GM12878 (cell line): ENCODE measurements around the gene VPS52. TPM values are rescaled to one million over a fixed set of nuclear protein-coding genes. Genes with fewer than 3 reads are reported as not detected.

Source experiments
- ATAC-seq: fragments of 200-7000 bp; cut with Tn5 transposase; 3 replicates; pipeline ENCODE4 v1.9.1; 2020; ENCODE audit warnings: mild to moderate bottlenecking, moderate library complexity
- BruUV-seq: library from RNA; stranded (reverse); fragments of 400-500 nt; replicated peaks from 2 replicates; lab custom pipeline; 2021; lab: Mats Ljungman, UMichigan
- CTCF ChIA-PET: fragments of 300-600 bp; sonication (Branson Sonifier 250); formaldehyde crosslinking; extraction: SDS; loops from one replicate; lab custom pipeline; 2021; ENCODE audit warnings: inconsistent platforms; lab: Yijun Ruan, JAX
- POLR2A ChIA-PET: fragments of 350-600 bp; formaldehyde crosslinking; extraction: SDS; loops from one replicate; lab custom pipeline; 2021; ENCODE audit warnings: inconsistent platforms; lab: Charles Lee
- RAD21 ChIA-PET: fragments of 300-600 bp; sonication (Branson Sonifier 250); formaldehyde crosslinking; loops from one replicate; lab custom pipeline; 2023; ENCODE audit warnings: antibody characterized with exemption; ENCODE audit not compliant: unreplicated experiment; lab: Charles Lee
- SMC1A ChIA-PET: fragments of 300-600 bp; sonication (Branson Sonifier 250); formaldehyde crosslinking; loops from one replicate; lab custom pipeline; 2023; ENCODE audit not compliant: unreplicated experiment, uncharacterized antibody; lab: Charles Lee
- DNase-seq: peaks from one replicate; pipeline ENCODE4 v3.0.0-alpha.2; 2011; ENCODE audit warnings: low read depth, low spot score
- FAIRE-seq: peaks from 3 replicates; lab custom pipeline; 2011; peaks lifted over from hg19 to GRCh38; lab: Jason Lieb, UNC
- H2AFZ ChIP-seq: 2 replicates; pipeline ENCODE4 v1.6.0; 2011; ENCODE audit warnings: low read depth, low read length, control low read depth; ENCODE audit not compliant: control insufficient read depth
- H3K27ac ChIP-seq: 2 replicates; pipeline ENCODE4 v1.5.1; 2011; ENCODE audit warnings: control low read depth; ENCODE audit not compliant: control insufficient read depth, insufficient read depth
- H3K27me3 ChIP-seq, 2 experiments: replicated peaks in 1 of 2; 2 replicates each; pipeline versions ENCODE4 v1.6.0 to v1.6.1; 2011; ENCODE audit warnings: low read length in 1 of 2; ENCODE audit not compliant: control insufficient read depth in 2 of 2, insufficient read depth in 2 of 2
- H3K36me3 ChIP-seq, 2 experiments: 2 replicates each; pipeline ENCODE4 v1.5.1; 2011; ENCODE audit warnings: low read length in 1 of 2; ENCODE audit not compliant: control insufficient read depth in 2 of 2, insufficient read depth in 2 of 2
- H3K4me1 ChIP-seq: 2 replicates; pipeline ENCODE4 v1.6.1; 2011; ENCODE audit warnings: mild to moderate bottlenecking, low read length, moderate library complexity, mixed read lengths; ENCODE audit not compliant: control insufficient read depth, insufficient read depth
- H3K4me2 ChIP-seq: 2 replicates; pipeline ENCODE4 v1.6.0; 2011; ENCODE audit warnings: control low read depth; ENCODE audit not compliant: control insufficient read depth, insufficient read depth
- H3K4me3 ChIP-seq: fragments of 200-600 bp; sonication (generic); 2 replicates; pipeline ENCODE4 v1.5.1; 2016
- H3K79me2 ChIP-seq: 2 replicates; pipeline ENCODE4 v1.6.0; 2011; ENCODE audit warnings: low read length; ENCODE audit not compliant: control insufficient read depth, insufficient read depth
- H3K9ac ChIP-seq: 2 replicates; pipeline ENCODE4 v1.8.0; 2011; ENCODE audit warnings: low read length, control low read depth, mixed read lengths; ENCODE audit not compliant: control insufficient read depth, insufficient read depth
- H3K9me3 ChIP-seq: replicated peaks from 3 replicates; pipeline ENCODE4 v1.5.1; 2011; ENCODE audit warnings: mild to moderate bottlenecking, low read length; ENCODE audit not compliant: control insufficient read depth, insufficient read depth
- H4K20me1 ChIP-seq: 2 replicates; pipeline ENCODE4 v1.6.0; 2011; ENCODE audit not compliant: control insufficient read depth, insufficient read depth
- CBX3 ChIP-seq: fragments of 200-600 bp; sonication (generic); IDR thresholded peaks from 2 replicates; pipeline ENCODE4 v1.6.1; 2016; ENCODE audit warnings: low read depth, borderline replicate concordance
- CBX5 ChIP-seq: sonication (generic); IDR thresholded peaks from 2 replicates; pipeline ENCODE4 v1.6.1; 2016; ENCODE audit warnings: low read depth, moderate library complexity, mild to moderate bottlenecking, inconsistent platforms
- GATAD2B ChIP-seq: fragments of 450-650 bp; conservative IDR thresholded peaks from 2 replicates; pipeline ENCODE4 v1.6.1; 2017; ENCODE audit warnings: low read depth, mild to moderate bottlenecking, moderate library complexity
- WGBS: methylation state at CpG from one replicate; pipeline ENCODE4 v1.1.6; 2016; ENCODE audit warnings: low lambda C conversion rate; ENCODE audit not compliant: insufficient replicate concordance, insufficient coverage; ENCODE audit errors: missing lambda C conversion rate; 5-methylcytosine and 5-hydroxymethylcytosine counted together
- in situ Hi-C: fragments of 300-500 bp; cut with MboI; formaldehyde crosslinking; loops from 9 replicates; pipeline ENCODE4 v1.14.3; 2018; ENCODE audit warnings: mixed read lengths
- intact Hi-C: fragments of 100-400 bp; cut with micrococcal nuclease; formaldehyde crosslinking; loops from one replicate; pipeline ENCODE4 v1.14.2; 2022; ENCODE audit not compliant: unreplicated experiment
- polyA plus RNA-seq, 11 experiments: library from polyadenylated mRNA; depleted of rRNA in 4 of 11; unstranded in 6 of 11; stranded (reverse) in 5 of 11; fragments of >200 nt; fragmentation: Nextera tagmentation in 4 of 11; fragmentation: Illumina TruSeq in 1 of 11; extraction: Ambion mirVana in 4 of 11; extraction: Trizol in 1 of 11; gene quantifications; 1 replicate in 1 of 11; 2 replicates in 10 of 11; pipeline versions ENCODE4 v1.2.1 to v1.2.3, GENCODE V29; 2011 to 2016; ENCODE audit warnings: inconsistent platforms in 2 of 11, missing spikeins in 2 of 11, low read depth in 1 of 11
- total RNA-seq, 4 experiments: library from RNA; depleted of rRNA in 3 of 4; stranded (reverse); fragments of >200 nt in 3 of 4; fragmentation: Illumina TruSeq in 1 of 4; extraction: Trizol in 1 of 4; gene quantifications; 2 replicates each; pipeline versions ENCODE4 v1.2.1 to v1.2.3, GENCODE V29; 2013 to 2021
- TF ChIP-seq, protein P1 (sequence below): fragments of 150-350 bp; IDR thresholded peaks from 2 replicates; pipeline ENCODE4 v1.6.1; 2016; ENCODE audit warnings: low read depth, low read length
- TF ChIP-seq, protein P2 (sequence below): IDR thresholded peaks from 2 replicates; pipeline ENCODE4 v1.6.1; 2012; ENCODE audit warnings: low read depth, low read length, improper control_type of control experiment
- TF ChIP-seq, protein P3 (sequence below): fragments of 450-650 bp; IDR thresholded peaks from 2 replicates; pipeline ENCODE4 v1.6.1; 2016; ENCODE audit warnings: mild to moderate bottlenecking, moderate library complexity, borderline replicate concordance
- TF ChIP-seq, protein P4 (sequence below): fragments of 450-650 bp; formaldehyde crosslinking; IDR thresholded peaks from 2 replicates; pipeline ENCODE4 v1.4.0; 2022; ENCODE audit warnings: mild to moderate bottlenecking, moderate library complexity

The VPS52 gene
- total and polyA plus RNA-seq, 10 of the 15 experiments (the other 5 are each of a cell fraction or from before 2014, with no cell fraction given): 11.3 to 52.7 (median 36.7) TPM

DNA sequence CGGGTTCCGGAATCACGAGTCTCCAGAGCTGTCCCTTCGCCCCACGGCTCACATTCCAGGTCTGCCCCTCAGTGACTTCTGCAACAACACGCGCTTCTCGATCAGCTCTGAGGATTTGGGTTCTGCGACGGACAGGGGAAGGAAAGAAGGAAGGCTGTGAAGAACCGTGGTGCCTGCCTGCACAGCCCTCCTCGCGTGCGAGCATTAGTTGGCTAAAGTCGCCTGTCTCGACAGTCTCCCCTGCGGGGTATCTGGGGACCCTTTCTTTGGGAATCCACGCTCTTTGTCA is 23.1 kb downstream of the VPS52 start (continued):
- TF ChIP-seq, protein P1, sequence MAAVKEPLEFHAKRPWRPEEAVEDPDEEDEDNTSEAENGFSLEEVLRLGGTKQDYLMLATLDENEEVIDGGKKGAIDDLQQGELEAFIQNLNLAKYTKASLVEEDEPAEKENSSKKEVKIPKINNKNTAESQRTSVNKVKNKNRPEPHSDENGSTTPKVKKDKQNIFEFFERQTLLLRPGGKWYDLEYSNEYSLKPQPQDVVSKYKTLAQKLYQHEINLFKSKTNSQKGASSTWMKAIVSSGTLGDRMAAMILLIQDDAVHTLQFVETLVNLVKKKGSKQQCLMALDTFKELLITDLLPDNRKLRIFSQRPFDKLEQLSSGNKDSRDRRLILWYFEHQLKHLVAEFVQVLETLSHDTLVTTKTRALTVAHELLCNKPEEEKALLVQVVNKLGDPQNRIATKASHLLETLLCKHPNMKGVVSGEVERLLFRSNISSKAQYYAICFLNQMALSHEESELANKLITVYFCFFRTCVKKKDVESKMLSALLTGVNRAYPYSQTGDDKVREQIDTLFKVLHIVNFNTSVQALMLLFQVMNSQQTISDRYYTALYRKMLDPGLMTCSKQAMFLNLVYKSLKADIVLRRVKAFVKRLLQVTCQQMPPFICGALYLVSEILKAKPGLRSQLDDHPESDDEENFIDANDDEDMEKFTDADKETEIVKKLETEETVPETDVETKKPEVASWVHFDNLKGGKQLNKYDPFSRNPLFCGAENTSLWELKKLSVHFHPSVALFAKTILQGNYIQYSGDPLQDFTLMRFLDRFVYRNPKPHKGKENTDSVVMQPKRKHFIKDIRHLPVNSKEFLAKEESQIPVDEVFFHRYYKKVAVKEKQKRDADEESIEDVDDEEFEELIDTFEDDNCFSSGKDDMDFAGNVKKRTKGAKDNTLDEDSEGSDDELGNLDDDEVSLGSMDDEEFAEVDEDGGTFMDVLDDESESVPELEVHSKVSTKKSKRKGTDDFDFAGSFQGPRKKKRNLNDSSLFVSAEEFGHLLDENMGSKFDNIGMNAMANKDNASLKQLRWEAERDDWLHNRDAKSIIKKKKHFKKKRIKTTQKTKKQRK: no peak

DNA sequence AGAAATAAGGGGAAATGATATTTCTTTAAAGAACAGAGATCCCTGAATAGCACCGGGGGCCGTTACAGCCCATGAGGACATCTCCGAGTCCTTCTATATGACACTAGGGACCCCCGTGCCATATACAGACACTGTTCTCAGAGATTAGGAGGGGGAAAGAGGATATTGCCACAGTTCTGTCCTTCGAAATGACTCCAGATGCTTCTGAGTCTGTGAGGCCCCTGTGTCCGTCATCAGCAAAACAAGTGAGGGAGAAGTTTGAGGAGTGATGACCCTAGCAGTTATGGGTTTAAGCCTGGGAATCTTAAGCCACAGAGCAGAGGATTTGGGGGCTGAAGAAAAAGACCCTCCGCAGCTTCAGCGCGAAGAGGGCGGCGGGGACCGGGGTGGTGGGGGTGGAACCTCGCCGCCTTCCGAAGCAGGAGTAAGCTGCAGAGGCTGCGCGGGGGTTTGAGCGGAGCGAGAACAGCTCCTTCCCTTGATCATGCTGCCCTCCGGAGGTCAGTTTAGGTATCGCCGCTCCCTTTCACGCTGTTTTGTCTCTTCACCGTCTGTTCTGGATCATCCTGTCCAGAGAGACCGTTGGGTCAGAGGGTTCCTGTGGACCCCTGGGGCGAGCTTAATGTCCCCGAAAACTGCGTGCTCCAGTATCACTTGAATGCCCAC is 23.6 kb downstream of the VPS52 start:
- WGBS: under 1% methylated on average over 24 of the region's 28 CpGs
- intact Hi-C loops (loop anchor here (1.0 to 5.0 kb wide), 4 partner anchors 43 to 246 kb away; no protein-coding TSS in a partner anchor), in situ Hi-C loops (loop anchor here (5.0 kb wide), 2 partner anchors 131 to 246 kb away; no protein-coding TSS in a partner anchor)
- Histone ChIP-seq H3K27ac (peak overlapping the region; percentile 51), H2AFZ (peak overlapping the region; percentile 84), H3K27me3 (no peaks in the 10 kb centered on the region), H3K9me3 (no peaks in the 10 kb centered on the region), H3K4me1 (peaks cover 10% of the 10 kb centered on the region), H3K4me3 (peak overlapping the region; percentile 78), H4K20me1 (no peaks in the 10 kb centered on the region), H3K36me3 (peaks cover 2 to 12% of the 10 kb centered on the region in 2 experiments; a peak in 2 of 4 replicates), H3K4me2 (peak overlapping the region; percentile 96), H3K79me2 (peaks cover 13% of the 10 kb centered on the region), H3K9ac (peak overlapping the region; percentile 42; the same call in 1 of the 2 replicates)
- ChIA-PET CTCF (interaction anchor here (0.6 to 5.5 kb wide), 58 partner anchors 8 to 524 kb away, joined by 3 to 53 read pairs (median 6); partner anchors contain the start of genes B3GALT4, HLA-DPB1, HSD17B8 and RGL2), POLR2A (interaction anchor here (0.5 to 5.2 kb wide), 23 partner anchors 23 to 1347 kb away, joined by 3 to 40 read pairs (median 5); partner anchors contain the start of genes B3GALT4, HLA-DPA1, HLA-DPB1 and PFDN6), RAD21 (interaction anchor here (0.5 to 3.5 kb wide), 29 partner anchors 9 to 406 kb away, joined by 3 to 25 read pairs (median 7); partner anchors contain the start of genes HLA-DMA, HLA-DPA1, HLA-DPB1 and HSD17B8), SMC1A (interaction anchor here (0.7 to 4.2 kb wide), 25 partner anchors 18 to 362 kb away, joined by 3 to 34 read pairs (median 5); partner anchors contain the start of genes HLA-DMA, HLA-DOA, RPS18 and VPS52)
- BruUV-seq: no TSS peak
- FAIRE-seq (peak; percentile 91), ATAC-seq (peak; percentile 72), DNase-seq (peak; percentile 67)
- TF ChIP-seq, protein P2, sequence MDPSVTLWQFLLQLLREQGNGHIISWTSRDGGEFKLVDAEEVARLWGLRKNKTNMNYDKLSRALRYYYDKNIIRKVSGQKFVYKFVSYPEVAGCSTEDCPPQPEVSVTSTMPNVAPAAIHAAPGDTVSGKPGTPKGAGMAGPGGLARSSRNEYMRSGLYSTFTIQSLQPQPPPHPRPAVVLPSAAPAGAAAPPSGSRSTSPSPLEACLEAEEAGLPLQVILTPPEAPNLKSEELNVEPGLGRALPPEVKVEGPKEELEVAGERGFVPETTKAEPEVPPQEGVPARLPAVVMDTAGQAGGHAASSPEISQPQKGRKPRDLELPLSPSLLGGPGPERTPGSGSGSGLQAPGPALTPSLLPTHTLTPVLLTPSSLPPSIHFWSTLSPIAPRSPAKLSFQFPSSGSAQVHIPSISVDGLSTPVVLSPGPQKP: no peak
- TF ChIP-seq CBX5 (no peak), GATAD2B (no peak), CBX3 (no peak)
- TF ChIP-seq, protein P3, sequence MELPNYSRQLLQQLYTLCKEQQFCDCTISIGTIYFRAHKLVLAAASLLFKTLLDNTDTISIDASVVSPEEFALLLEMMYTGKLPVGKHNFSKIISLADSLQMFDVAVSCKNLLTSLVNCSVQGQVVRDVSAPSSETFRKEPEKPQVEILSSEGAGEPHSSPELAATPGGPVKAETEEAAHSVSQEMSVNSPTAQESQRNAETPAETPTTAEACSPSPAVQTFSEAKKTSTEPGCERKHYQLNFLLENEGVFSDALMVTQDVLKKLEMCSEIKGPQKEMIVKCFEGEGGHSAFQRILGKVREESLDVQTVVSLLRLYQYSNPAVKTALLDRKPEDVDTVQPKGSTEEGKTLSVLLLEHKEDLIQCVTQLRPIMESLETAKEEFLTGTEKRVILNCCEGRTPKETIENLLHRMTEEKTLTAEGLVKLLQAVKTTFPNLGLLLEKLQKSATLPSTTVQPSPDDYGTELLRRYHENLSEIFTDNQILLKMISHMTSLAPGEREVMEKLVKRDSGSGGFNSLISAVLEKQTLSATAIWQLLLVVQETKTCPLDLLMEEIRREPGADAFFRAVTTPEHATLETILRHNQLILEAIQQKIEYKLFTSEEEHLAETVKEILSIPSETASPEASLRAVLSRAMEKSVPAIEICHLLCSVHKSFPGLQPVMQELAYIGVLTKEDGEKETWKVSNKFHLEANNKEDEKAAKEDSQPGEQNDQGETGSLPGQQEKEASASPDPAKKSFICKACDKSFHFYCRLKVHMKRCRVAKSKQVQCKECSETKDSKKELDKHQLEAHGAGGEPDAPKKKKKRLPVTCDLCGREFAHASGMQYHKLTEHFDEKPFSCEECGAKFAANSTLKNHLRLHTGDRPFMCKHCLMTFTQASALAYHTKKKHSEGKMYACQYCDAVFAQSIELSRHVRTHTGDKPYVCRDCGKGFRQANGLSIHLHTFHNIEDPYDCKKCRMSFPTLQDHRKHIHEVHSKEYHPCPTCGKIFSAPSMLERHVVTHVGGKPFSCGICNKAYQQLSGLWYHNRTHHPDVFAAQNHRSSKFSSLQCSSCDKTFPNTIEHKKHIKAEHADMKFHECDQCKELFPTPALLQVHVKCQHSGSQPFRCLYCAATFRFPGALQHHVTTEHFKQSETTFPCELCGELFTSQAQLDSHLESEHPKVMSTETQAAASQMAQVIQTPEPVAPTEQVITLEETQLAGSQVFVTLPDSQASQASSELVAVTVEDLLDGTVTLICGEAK: no peak
- TF ChIP-seq, protein P4, sequence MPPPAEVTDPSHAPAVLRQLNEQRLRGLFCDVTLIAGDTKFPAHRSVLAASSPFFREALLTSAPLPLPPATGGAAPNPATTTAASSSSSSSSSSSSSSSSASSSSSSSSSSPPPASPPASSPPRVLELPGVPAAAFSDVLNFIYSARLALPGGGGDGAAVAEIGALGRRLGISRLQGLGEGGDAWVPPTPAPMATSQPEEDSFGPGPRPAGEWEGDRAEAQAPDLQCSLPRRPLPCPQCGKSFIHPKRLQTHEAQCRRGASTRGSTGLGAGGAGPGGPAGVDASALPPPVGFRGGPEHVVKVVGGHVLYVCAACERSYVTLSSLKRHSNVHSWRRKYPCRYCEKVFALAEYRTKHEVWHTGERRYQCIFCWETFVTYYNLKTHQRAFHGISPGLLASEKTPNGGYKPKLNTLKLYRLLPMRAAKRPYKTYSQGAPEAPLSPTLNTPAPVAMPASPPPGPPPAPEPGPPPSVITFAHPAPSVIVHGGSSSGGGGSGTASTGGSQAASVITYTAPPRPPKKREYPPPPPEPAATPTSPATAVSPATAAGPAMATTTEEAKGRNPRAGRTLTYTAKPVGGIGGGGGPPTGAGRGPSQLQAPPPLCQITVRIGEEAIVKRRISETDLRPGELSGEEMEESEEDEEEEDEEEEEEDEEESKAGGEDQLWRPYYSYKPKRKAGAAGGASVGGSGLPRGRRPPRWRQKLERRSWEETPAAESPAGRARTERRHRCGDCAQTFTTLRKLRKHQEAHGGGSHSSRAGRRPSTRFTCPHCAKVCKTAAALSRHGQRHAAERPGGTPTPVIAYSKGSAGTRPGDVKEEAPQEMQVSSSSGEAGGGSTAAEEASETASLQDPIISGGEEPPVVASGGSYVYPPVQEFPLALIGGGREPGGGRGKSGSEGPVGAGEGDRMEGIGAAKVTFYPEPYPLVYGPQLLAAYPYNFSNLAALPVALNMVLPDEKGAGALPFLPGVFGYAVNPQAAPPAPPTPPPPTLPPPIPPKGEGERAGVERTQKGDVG: no peak
